ENCODE data around the gene ATP13A2. TPM values are rescaled to one million over a fixed set of nuclear protein-coding genes. Genes with fewer than 3 reads are reported as not detected.
A peak's percentile ranks its signal among the peaks of the same experiment; 100 is the strongest.
"Not testable (repeated sequence)": the region's sequence is repeated elsewhere in the genome, so short reads cannot be mapped to it uniquely, and the experiment has no call there.

ATP13A2 gene
- total RNA-seq, 1 experiment from 2014 or later: 9.8 TPM

- no peak for DNase-seq (ENCODE audit: low spot score)
Observed at GRCh38 chr1:16978139-16978538, 33.6 kb downstream of the ATP13A2 start.

- no peak for DNase-seq (ENCODE audit: low spot score)
Observed at GRCh38 chr1:16977377-16977776, 34.4 kb downstream of the ATP13A2 start.

- no peak for DNase-seq (ENCODE audit: low spot score)
Observed at GRCh38 chr1:16976966-16977365, 34.8 kb downstream of the ATP13A2 start.

- DNase-seq (ENCODE audit: low spot score): no peak
Observed at GRCh38 chr1:16975838-16976237, 35.9 kb downstream of the ATP13A2 start.

GRCh38 chr1:16975211-16975610, 36.5 kb downstream of the ATP13A2 start:
- DNase-seq (ENCODE audit: low spot score): no peak

- DNase-seq (ENCODE audit: low spot score): no peak
Observed at GRCh38 chr1:16973215-16973614, 38.5 kb downstream of the ATP13A2 start.

- no peak for DNase-seq (ENCODE audit: low spot score)
Observed at GRCh38 chr1:16972189-16972895, 39.4 kb downstream of the ATP13A2 start.

GRCh38 chr1:16971341-16972188, 40.2 kb downstream of the ATP13A2 start:
- no peak for DNase-seq (ENCODE audit: low spot score)

GRCh38 chr1:16970132-16970910, 41.4 kb downstream of the ATP13A2 start:
- no peak for DNase-seq (ENCODE audit: low spot score)

- no peak for DNase-seq (ENCODE audit: low spot score)
Observed at GRCh38 chr1:16969651-16970050, 42.1 kb downstream of the ATP13A2 start.

- DNase-seq (ENCODE audit: low spot score): no peak
Observed at GRCh38 chr1:16969057-16969611, 42.6 kb downstream of the ATP13A2 start.

GRCh38 chr1:16968372-16968771, 43.4 kb downstream of the ATP13A2 start:
- no peak for DNase-seq (ENCODE audit: low spot score)

- DNase-seq (ENCODE audit: low spot score): no peak
Observed at GRCh38 chr1:16967962-16968361, 43.8 kb downstream of the ATP13A2 start.

GRCh38 chr1:16967095-16967575, 44.6 kb downstream of the ATP13A2 start:
- peak; percentile 82 for DNase-seq (ENCODE audit: low spot score)

- DNase-seq (ENCODE audit: low spot score): no peak
Observed at GRCh38 chr1:16966282-16966681, 45.4 kb downstream of the ATP13A2 start.

GRCh38 chr1:16965486-16966067, 46.2 kb downstream of the ATP13A2 start:
- DNase-seq (ENCODE audit: low spot score): no peak

GRCh38 chr1:16964169-16964568, 47.6 kb downstream of the ATP13A2 start:
- not testable (repeated sequence) for DNase-seq (ENCODE audit: low spot score)

- DNase-seq (ENCODE audit: low spot score): no peak
Observed at GRCh38 chr1:16961297-16962133, 50.2 kb downstream of the ATP13A2 start.

- DNase-seq (ENCODE audit: low spot score): peak; percentile 55
Observed at GRCh38 chr1:16960560-16961296, 51.0 kb downstream of the ATP13A2 start.

GRCh38 chr1:16958475-16958874, 53.3 kb downstream of the ATP13A2 start:
- no peak for DNase-seq (ENCODE audit: low spot score)

Data from H4 (cell line).